GM12875 (cell line): ENCODE results near the gene PSMD12.

Experiments
- H3K4me3 ChIP-seq: one replicate; pipeline ENCODE4 v1.5.1; 2011; ENCODE audit warnings: low read depth, low read length, control low read depth
- CTCF ChIP-seq: IDR thresholded peaks from 2 replicates; pipeline ENCODE4 v1.5.1; 2011; ENCODE audit warnings: low read depth, mild to moderate bottlenecking, control low read depth, inconsistent platforms, low read length, moderate library complexity, borderline replicate concordance; ENCODE audit not compliant: insufficient read depth

PSMD12 gene

GRCh38 chr17:67366193-67367157, at the start of gene PSMD12:
Gene PSMD12 (minus strand): TSS chr17:67366577. CDS start chr17:67366519, 58 bp downstream.
- peak within 1 kb of the TSS; percentile 76 for H3K4me3 ChIP-seq
- no peak for TF ChIP-seq CTCF

DNA sequence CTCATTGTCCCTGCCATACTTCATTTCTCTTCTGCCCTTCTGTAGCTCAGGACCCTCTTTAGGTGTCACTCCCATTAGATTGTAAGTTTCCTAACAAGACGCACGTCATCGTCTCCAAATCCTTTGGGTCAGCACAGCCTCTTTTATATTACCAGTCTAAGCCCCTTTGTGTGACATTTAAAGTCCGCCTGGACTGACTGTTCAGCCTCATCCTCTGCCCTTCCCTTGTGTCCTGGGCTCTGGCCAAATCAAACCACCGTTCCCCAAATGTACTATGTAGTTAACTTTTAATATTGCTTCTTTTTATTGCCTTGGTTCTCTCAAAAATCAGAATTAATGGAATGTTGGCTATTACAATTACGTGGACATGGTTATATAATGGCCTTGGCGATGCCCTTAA, 48.9 kb upstream of the PSMD12 start:
- no peak for TF ChIP-seq CTCF
- H3K4me3 ChIP-seq = no peak overlapping the region

- no peak overlapping the region for H3K4me3 ChIP-seq
These were observed 48.2 kb upstream of the PSMD12 start for GRCh38 chr17:67414559-67414958.

GRCh38 chr17:67414130-67414529, 47.8 kb upstream of the PSMD12 start:
- no peak for TF ChIP-seq CTCF
- H3K4me3 ChIP-seq = no peak overlapping the region

More at GRCh38 chr17:67414559-67414958, 48.2 kb upstream of the PSMD12 start:
- TF ChIP-seq CTCF = no peak

DNA sequence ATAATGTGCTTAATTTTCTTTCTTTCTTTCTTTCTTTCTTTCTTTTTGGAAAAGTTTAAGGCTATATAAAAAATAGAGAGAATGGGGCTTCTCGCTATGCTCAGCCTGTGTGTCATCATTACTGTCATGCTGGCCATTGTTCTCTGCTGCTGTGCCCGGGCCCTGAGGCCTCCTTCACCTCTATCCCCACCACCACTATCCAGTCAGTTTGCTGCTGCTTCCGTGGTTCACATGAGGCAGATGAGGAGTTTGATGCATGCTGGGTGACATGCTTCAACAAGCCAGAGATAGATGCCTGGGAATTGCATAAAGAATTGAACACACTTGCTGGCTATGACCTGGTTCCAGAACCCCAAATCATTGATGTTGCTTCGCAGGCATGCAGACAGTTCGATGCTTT, 47.0 kb upstream of the PSMD12 start:
- no peak for TF ChIP-seq CTCF
- H3K4me3 ChIP-seq = no peak overlapping the region

GRCh38 chr17:67412941-67413340, 46.6 kb upstream of the PSMD12 start:
- TF ChIP-seq CTCF = no peak
- H3K4me3 ChIP-seq = no peak overlapping the region

DNA sequence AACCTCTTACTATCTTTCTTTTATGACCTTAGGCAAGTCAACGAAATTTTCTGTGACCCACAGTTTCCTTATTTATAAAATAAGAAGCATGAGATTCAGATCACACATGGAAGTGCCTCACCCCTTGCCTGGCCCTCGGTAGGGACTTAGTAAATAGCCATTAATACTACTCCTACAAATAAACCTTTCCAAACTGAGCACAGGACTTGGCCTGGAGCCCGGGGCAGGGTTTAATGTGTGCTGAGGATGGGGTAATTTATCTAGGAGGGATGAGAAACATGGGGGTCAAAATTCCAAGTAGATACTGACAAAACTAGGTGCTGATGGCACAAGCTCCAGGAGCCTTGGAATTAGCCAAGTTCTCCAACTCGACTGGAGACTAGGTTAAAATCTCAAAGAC, 45.7 kb upstream of the PSMD12 start:
- TF ChIP-seq CTCF = no peak
- no peak overlapping the region for H3K4me3 ChIP-seq
